Uterus (tissue), 4 donors: Measurements from ENCODE around the gene PLD1. TPM values are rescaled to one million over a fixed set of nuclear protein-coding genes. Genes with fewer than 3 reads are reported as not detected.
A peak's percentile ranks its signal among the peaks of the same experiment; 100 is the strongest.

Experiments used
- DNase-seq, 2 donors: peaks; one replicate each; pipeline ENCODE4 v3.0.0-alpha.2; 2019 to 2020
- H3K27ac ChIP-seq, 2 donors: fragments of 200-600 bp; sonication (generic); 1 replicate in 1 of 2; 2 replicates in 1 of 2; pipeline ENCODE4 v1.5.1; 2016 to 2018
- H3K27me3 ChIP-seq, 2 donors: fragments of 200-600 bp; sonication (generic); one replicate each; pipeline ENCODE4 v1.5.1; 2018 to 2019; ENCODE audit warnings: control low read depth in 1 of 2
- H3K36me3 ChIP-seq, 2 donors: fragments of 200-600 bp; sonication (generic); one replicate each; pipeline ENCODE4 v1.5.1; 2019; ENCODE audit warnings: control low read depth in 1 of 2
- H3K4me1 ChIP-seq, 2 donors: fragments of 200-600 bp; sonication (generic); one replicate each; pipeline ENCODE4 v1.5.1; 2018 to 2019; ENCODE audit warnings: control low read depth in 1 of 2
- H3K4me3 ChIP-seq, 2 donors: fragments of 200-600 bp; sonication (generic); 1 replicate in 1 of 2; 2 replicates in 1 of 2; pipeline ENCODE4 v1.5.1; 2018 to 2019; ENCODE audit warnings: mild to moderate bottlenecking in 1 of 2
- H3K9me3 ChIP-seq, 2 donors: fragments of 200-600 bp; sonication (generic); one replicate each; pipeline ENCODE4 v1.5.1; 2019; ENCODE audit warnings: control low read depth in 1 of 2
- POLR2A ChIP-seq, 2 donors: fragments of 450-650 bp; IDR thresholded peaks; one replicate each; pipeline ENCODE4 v1.6.1; 2016; ENCODE audit warnings: antibody characterized with exemption in 2 of 2, mild to moderate bottlenecking in 1 of 2, moderate library complexity in 1 of 2
- intact Hi-C: fragments of 100-400 bp; cut with DNase I; formaldehyde crosslinking; loops from one replicate; pipeline ENCODE4 v1.15.1; 2023; ENCODE audit warnings: low total_unique reads
- total RNA-seq, 4 donors: library from RNA; depleted of rRNA in 3 of 4; stranded (reverse); fragments of >200 nt in 3 of 4; gene quantifications; one replicate each; pipeline versions ENCODE4 v1.1.0 to v1.2.4, GENCODE V29; 2014 to 2023
- TF ChIP-seq, protein P1 (sequence below), 4 experiments: fragments of 200-600 bp in 2 of 4; fragments of 450-650 bp in 2 of 4; sonication (generic) in 2 of 4; IDR thresholded peaks; one replicate each; pipeline ENCODE4 v1.5.1; 2016 to 2019; ENCODE audit warnings: antibody characterized with exemption in 4 of 4, mild to moderate bottlenecking in 2 of 4, moderate library complexity in 1 of 4
- donor health status: DM: yes; HTN: yes; CAD: no.

The PLD1 gene
- total RNA-seq, 4 donors from 2014 or later = 15.6 to 94.8 (median 30.8) TPM

DNA sequence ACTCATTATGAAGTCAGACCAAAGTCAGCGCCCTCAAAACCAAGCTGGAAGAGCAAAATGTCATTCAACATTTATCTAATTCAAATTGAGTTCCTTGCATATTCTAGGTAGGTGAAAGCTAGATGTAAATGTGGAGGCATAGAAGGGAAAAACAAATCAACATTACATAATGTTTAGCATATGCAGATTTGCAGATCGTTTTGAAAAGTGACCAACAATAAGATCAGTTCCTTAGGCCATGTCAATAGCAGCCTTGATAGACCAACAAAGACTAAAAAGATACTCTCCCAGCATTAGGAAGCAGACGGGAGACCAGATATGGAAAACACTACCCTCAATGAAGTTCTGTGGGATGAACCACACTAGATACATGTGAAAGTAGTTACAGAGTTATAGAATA lies 83.0 kb downstream of the PLD1 start:
- DNase-seq = no peak
- H3K27me3 ChIP-seq = no peaks in the 10 kb centered on the region
- no peaks in the 10 kb centered on the region for H3K36me3 ChIP-seq
- H3K4me1 ChIP-seq = no peaks in the 10 kb centered on the region
- intact Hi-C loops = no loop called here
- TF ChIP-seq, protein P1, sequence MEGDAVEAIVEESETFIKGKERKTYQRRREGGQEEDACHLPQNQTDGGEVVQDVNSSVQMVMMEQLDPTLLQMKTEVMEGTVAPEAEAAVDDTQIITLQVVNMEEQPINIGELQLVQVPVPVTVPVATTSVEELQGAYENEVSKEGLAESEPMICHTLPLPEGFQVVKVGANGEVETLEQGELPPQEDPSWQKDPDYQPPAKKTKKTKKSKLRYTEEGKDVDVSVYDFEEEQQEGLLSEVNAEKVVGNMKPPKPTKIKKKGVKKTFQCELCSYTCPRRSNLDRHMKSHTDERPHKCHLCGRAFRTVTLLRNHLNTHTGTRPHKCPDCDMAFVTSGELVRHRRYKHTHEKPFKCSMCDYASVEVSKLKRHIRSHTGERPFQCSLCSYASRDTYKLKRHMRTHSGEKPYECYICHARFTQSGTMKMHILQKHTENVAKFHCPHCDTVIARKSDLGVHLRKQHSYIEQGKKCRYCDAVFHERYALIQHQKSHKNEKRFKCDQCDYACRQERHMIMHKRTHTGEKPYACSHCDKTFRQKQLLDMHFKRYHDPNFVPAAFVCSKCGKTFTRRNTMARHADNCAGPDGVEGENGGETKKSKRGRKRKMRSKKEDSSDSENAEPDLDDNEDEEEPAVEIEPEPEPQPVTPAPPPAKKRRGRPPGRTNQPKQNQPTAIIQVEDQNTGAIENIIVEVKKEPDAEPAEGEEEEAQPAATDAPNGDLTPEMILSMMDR (IDR thresholded peaks at IDR 0.05) = no peak
- no peak for TF ChIP-seq POLR2A (IDR thresholded peaks at IDR 0.05)
- no peaks in the 10 kb centered on the region for H3K9me3 ChIP-seq
- no peak overlapping the region for H3K27ac ChIP-seq
- H3K4me3 ChIP-seq = no peak overlapping the region

DNA sequence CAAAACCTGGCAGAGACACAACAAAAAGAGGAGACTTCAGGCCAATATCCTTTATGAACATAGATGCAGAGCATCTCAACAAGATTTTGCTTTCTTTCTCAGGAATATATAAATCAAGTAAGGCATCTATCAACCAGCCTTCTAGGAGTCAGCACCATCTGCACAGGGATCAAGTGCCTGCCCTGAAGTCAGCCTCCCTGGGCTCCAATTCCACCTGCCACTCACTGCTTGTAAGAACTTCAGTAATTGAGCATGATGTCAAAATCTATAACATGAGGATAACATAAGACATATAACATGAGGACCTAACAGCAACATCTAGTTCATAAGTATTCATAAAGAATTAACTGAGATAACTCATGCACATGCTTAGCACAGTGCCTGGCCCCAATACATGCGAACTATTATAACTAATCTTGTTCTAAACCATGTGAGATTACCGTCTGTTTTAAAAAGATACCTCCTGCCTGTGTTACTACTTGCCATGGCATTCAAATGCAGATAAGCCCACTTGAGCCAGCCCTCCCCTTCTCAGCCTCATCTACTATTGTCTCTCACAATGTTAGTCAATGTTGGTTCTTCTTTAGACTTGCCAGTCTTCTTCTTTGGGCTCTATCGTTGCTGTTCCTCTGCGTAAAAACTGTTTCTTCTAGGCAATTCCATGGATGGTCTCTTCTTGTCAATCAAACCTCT lies 91.6 kb downstream of the PLD1 start:
- Histone ChIP-seq H3K27me3 (no peaks in the 10 kb centered on the region), H3K4me3 (no peak overlapping the region), H3K27ac (no peak overlapping the region), H3K9me3 (no peaks in the 10 kb centered on the region), H3K36me3 (peaks cover 0 to 3% of the 10 kb centered on the region in 2 donors), H3K4me1 (no peaks in the 10 kb centered on the region)
- DNase-seq = no peak
- TF ChIP-seq POLR2A (IDR thresholded peaks at IDR 0.05) = no peak
- TF ChIP-seq, protein P1 (IDR thresholded peaks at IDR 0.05) = no peak
- intact Hi-C loops = no loop called here

- H3K27me3 ChIP-seq = no peaks in the 10 kb centered on the region
- no peak overlapping the region for H3K27ac ChIP-seq
- no peaks in the 10 kb centered on the region for H3K9me3 ChIP-seq
- H3K36me3 ChIP-seq = peaks cover 0 to 3% of the 10 kb centered on the region in 2 donors
- H3K4me3 ChIP-seq = no peak overlapping the region
- intact Hi-C loops = no loop called here
- no peak for DNase-seq
- TF ChIP-seq, protein P1 (IDR thresholded peaks at IDR 0.05) = no peak
- no peak for TF ChIP-seq POLR2A (IDR thresholded peaks at IDR 0.05)
- no peaks in the 10 kb centered on the region for H3K4me1 ChIP-seq
These were observed 95.1 kb downstream of the PLD1 start for GRCh38 chr3:171715155-171715554.

- H3K27ac ChIP-seq = peak overlapping the region; percentile 62 to 67
- H3K36me3 ChIP-seq = peaks cover 0 to 3% of the 10 kb centered on the region in 2 donors
- no peaks in the 10 kb centered on the region for H3K4me1 ChIP-seq
- H3K9me3 ChIP-seq = no peaks in the 10 kb centered on the region
- TF ChIP-seq POLR2A (IDR thresholded peaks at IDR 0.05) = no peak
- TF ChIP-seq, protein P1 (IDR thresholded peaks at IDR 0.05) = no peak
- H3K27me3 ChIP-seq = no peaks in the 10 kb centered on the region
- no peak overlapping the region for H3K4me3 ChIP-seq
- peak in 1 of 2 donors; percentile 39 for DNase-seq
- intact Hi-C loops = no loop called here
These were observed 97.9 kb downstream of the PLD1 start for GRCh38 chr3:171712171-171712938.
